GM23248 (cell line): ENCODE results near the gene KRTAP22-2. TPM values are rescaled to one million over a fixed set of nuclear protein-coding genes. Genes with fewer than 3 reads are reported as not detected.

ENCODE experiments used
- DNase-seq: peaks from one replicate; pipeline ENCODE4 v3.0.0-alpha.2; 2015
- H2AFZ ChIP-seq: fragments of 200-600 bp; sonication (generic); 2 replicates; pipeline ENCODE4 v1.6.1; 2016; ENCODE audit warnings: antibody characterized with exemption
- H3F3A ChIP-seq: fragments of 200-600 bp; sonication (generic); 2 replicates; pipeline ENCODE4 v1.6.1; 2016; ENCODE audit warnings: mild to moderate bottlenecking, antibody characterized with exemption, mixed run types; ENCODE audit not compliant: insufficient read depth
- H3K27ac ChIP-seq: fragments of 200-600 bp; sonication (generic); 2 replicates; pipeline ENCODE4 v1.5.1; 2016; ENCODE audit warnings: mild to moderate bottlenecking
- H3K27me3 ChIP-seq: fragments of 200-600 bp; sonication (generic); replicated peaks from 2 replicates; pipeline ENCODE4 v1.6.1; 2016; ENCODE audit warnings: mild to moderate bottlenecking; ENCODE audit not compliant: insufficient read depth
- H3K36me3 ChIP-seq: fragments of 200-600 bp; sonication (generic); 2 replicates; pipeline ENCODE4 v1.6.1; 2016; ENCODE audit warnings: low read depth, mild to moderate bottlenecking
- H3K4me1 ChIP-seq: fragments of 200-600 bp; sonication (generic); 2 replicates; pipeline ENCODE4 v1.6.1; 2016; ENCODE audit warnings: mild to moderate bottlenecking; ENCODE audit not compliant: insufficient read depth
- H3K4me2 ChIP-seq: fragments of 200-600 bp; sonication (generic); one replicate; pipeline ENCODE4 v1.6.1; 2016; ENCODE audit warnings: mild to moderate bottlenecking; ENCODE audit not compliant: unreplicated experiment
- H3K4me3 ChIP-seq: fragments of 200-600 bp; sonication (generic); 2 replicates; pipeline ENCODE4 v1.5.1; 2016; ENCODE audit warnings: mild to moderate bottlenecking
- H3K79me2 ChIP-seq: fragments of 200-600 bp; sonication (generic); 2 replicates; pipeline ENCODE4 v1.6.1; 2016; ENCODE audit warnings: mild to moderate bottlenecking; ENCODE audit not compliant: insufficient read depth
- H3K9ac ChIP-seq: fragments of 200-600 bp; sonication (generic); 2 replicates; pipeline ENCODE4 v1.6.1; 2016; ENCODE audit warnings: mild to moderate bottlenecking
- H3K9me2 ChIP-seq: fragments of 200-600 bp; sonication (generic); 2 replicates; pipeline ENCODE4 v1.6.1; 2016; ENCODE audit warnings: mixed run types, mild to moderate bottlenecking, moderate library complexity; ENCODE audit not compliant: insufficient read depth
- H3K9me3 ChIP-seq: fragments of 200-600 bp; sonication (generic); one replicate; pipeline ENCODE4 v1.6.1; 2017; ENCODE audit warnings: low read depth
- H4K20me1 ChIP-seq: fragments of 200-600 bp; sonication (generic); 2 replicates; pipeline ENCODE4 v1.6.0; 2016; ENCODE audit not compliant: insufficient read depth
- EZH2 ChIP-seq: fragments of 200-600 bp; sonication (generic); IDR thresholded peaks from 2 replicates; pipeline ENCODE4 v1.6.1; 2018; ENCODE audit warnings: antibody characterized with exemption, mild to moderate bottlenecking; ENCODE audit not compliant: insufficient read depth, poor library complexity, severe bottlenecking
- EZH2phosphoT487 ChIP-seq: fragments of 200-600 bp; sonication (generic); IDR thresholded peaks from 2 replicates; pipeline ENCODE4 v1.6.1; 2018; ENCODE audit warnings: antibody characterized with exemption, moderate library complexity, mild to moderate bottlenecking, low read depth; ENCODE audit not compliant: insufficient read depth
- WGBS, 2 experiments: methylation state at CpG; one replicate each; pipeline ENCODE4 v1.1.6; 2015 to 2017; ENCODE audit warnings: low lambda C conversion rate in 2 of 2, low coverage in 1 of 2; ENCODE audit errors: missing lambda C conversion rate in 2 of 2; 5-methylcytosine and 5-hydroxymethylcytosine counted together
- in situ Hi-C: fragments of 300-500 bp; cut with MboI; formaldehyde crosslinking; loops from 2 replicates; pipeline ENCODE4 v1.15.0; 2020
- polyA plus RNA-seq: library from polyadenylated mRNA; unstranded; fragments of >200 nt; fragmentation: Nextera tagmentation; extraction: Ambion mirVana; gene quantifications from 2 replicates; pipeline ENCODE4 v1.2.1, GENCODE V29; 2016
- total RNA-seq: library from RNA; depleted of rRNA; stranded (reverse); fragments of >200 nt; shearing (Covaris generic); gene quantifications from 2 replicates; pipeline ENCODE4 v1.2.3, GENCODE V29; 2014

The KRTAP22-2 gene
- total and polyA plus RNA-seq, 2 experiments from 2014 or later: not detected

- in situ Hi-C loops: no loop called here
- Histone ChIP-seq H3K27ac (no peak overlapping the region), H3F3A (no peaks in the 10 kb centered on the region), H4K20me1 (no peaks in the 10 kb centered on the region), H3K9me2 (no peaks in the 10 kb centered on the region), H3K4me2 (no peak overlapping the region), H3K36me3 (no peaks in the 10 kb centered on the region), H3K9me3 (no peaks in the 10 kb centered on the region), H3K27me3 (no peaks in the 10 kb centered on the region), H3K4me1 (no peaks in the 10 kb centered on the region), H3K79me2 (no peaks in the 10 kb centered on the region), H3K9ac (no peak overlapping the region), H3K4me3 (no peak overlapping the region), H2AFZ (no peak overlapping the region)
- DNase-seq: no peak
- WGBS, 2 experiments: 3% methylated on average over 1 of the region's 1 CpG
- TF ChIP-seq EZH2phosphoT487 (no peak), EZH2 (no peak)
Observed at GRCh38 chr21:30579346-30579745, 10.9 kb downstream of the KRTAP22-2 start.

- no peak overlapping the region for H3K9ac ChIP-seq
Observed at GRCh38 chr21:30577766-30578165, 12.4 kb downstream of the KRTAP22-2 start.

GRCh38 chr21:30567617-30568016 lies 22.6 kb downstream of the KRTAP22-2 start:
- H4K20me1 ChIP-seq: no peaks in the 10 kb centered on the region
- in situ Hi-C loops: no loop called here

More at GRCh38 chr21:30577766-30578165, 12.4 kb downstream of the KRTAP22-2 start:
- in situ Hi-C loops: no loop called here
- Histone ChIP-seq H3K27ac (no peak overlapping the region), H3K4me3 (no peak overlapping the region), H3K79me2 (no peaks in the 10 kb centered on the region), H3K9me2 (no peaks in the 10 kb centered on the region), H4K20me1 (no peaks in the 10 kb centered on the region), H3K9me3 (no peaks in the 10 kb centered on the region), H2AFZ (no peak overlapping the region), H3K27me3 (no peaks in the 10 kb centered on the region), H3K4me1 (no peaks in the 10 kb centered on the region), H3K4me2 (no peak overlapping the region), H3K36me3 (no peaks in the 10 kb centered on the region), H3F3A (no peaks in the 10 kb centered on the region)
- TF ChIP-seq EZH2 (no peak), EZH2phosphoT487 (no peak)
- no peak for DNase-seq

GRCh38 chr21:30563630-30564029 lies 26.6 kb downstream of the KRTAP22-2 start:
- H3K4me1 ChIP-seq: no peaks in the 10 kb centered on the region
- no peaks in the 10 kb centered on the region for H3K36me3 ChIP-seq
- H3K4me3 ChIP-seq: no peak overlapping the region
- no peaks in the 10 kb centered on the region for H3K9me3 ChIP-seq
- no peak for DNase-seq
- no peaks in the 10 kb centered on the region for H3K9me2 ChIP-seq
- no peaks in the 10 kb centered on the region for H3F3A ChIP-seq
- no peak overlapping the region for H2AFZ ChIP-seq
- WGBS, 2 experiments: 27 to 38% methylated on average over 2 of the region's 2 CpGs
- H4K20me1 ChIP-seq: no peaks in the 10 kb centered on the region
- no peak overlapping the region for H3K9ac ChIP-seq
- H3K4me2 ChIP-seq: no peak overlapping the region
- in situ Hi-C loops: no loop called here
- no peaks in the 10 kb centered on the region for H3K79me2 ChIP-seq
- no peak for TF ChIP-seq EZH2
- no peak for TF ChIP-seq EZH2phosphoT487
- H3K27ac ChIP-seq: no peak overlapping the region
- no peaks in the 10 kb centered on the region for H3K27me3 ChIP-seq

More at GRCh38 chr21:30567617-30568016, 22.6 kb downstream of the KRTAP22-2 start:
- no peaks in the 10 kb centered on the region for H3K79me2 ChIP-seq
- no peak overlapping the region for H3K4me2 ChIP-seq
- DNase-seq: no peak
- no peak overlapping the region for H3K4me3 ChIP-seq
- no peaks in the 10 kb centered on the region for H3F3A ChIP-seq
- no peaks in the 10 kb centered on the region for H3K4me1 ChIP-seq
- H3K9me2 ChIP-seq: no peaks in the 10 kb centered on the region
- no peak overlapping the region for H2AFZ ChIP-seq
- TF ChIP-seq EZH2phosphoT487 (no peak), EZH2 (no peak)
- no peaks in the 10 kb centered on the region for H3K9me3 ChIP-seq
- no peaks in the 10 kb centered on the region for H3K36me3 ChIP-seq
- no peak overlapping the region for H3K27ac ChIP-seq
- no peaks in the 10 kb centered on the region for H3K27me3 ChIP-seq
- H3K9ac ChIP-seq: no peak overlapping the region

- Histone ChIP-seq H3K27me3 (no peaks in the 10 kb centered on the region), H3K4me3 (no peak overlapping the region), H3K4me1 (no peaks in the 10 kb centered on the region), H3K4me2 (no peak overlapping the region), H3K9me2 (no peaks in the 10 kb centered on the region), H3K9ac (no peak overlapping the region), H4K20me1 (no peaks in the 10 kb centered on the region), H3F3A (no peaks in the 10 kb centered on the region), H3K9me3 (no peaks in the 10 kb centered on the region), H3K27ac (no peak overlapping the region), H3K79me2 (no peaks in the 10 kb centered on the region), H3K36me3 (no peaks in the 10 kb centered on the region), H2AFZ (no peak overlapping the region)
- DNase-seq: no peak
- 20 to 23% methylated on average over 6 of the region's 6 CpGs for WGBS, 2 experiments
- TF ChIP-seq EZH2 (no peak), EZH2phosphoT487 (no peak)
- in situ Hi-C loops: no loop called here
Observed at GRCh38 chr21:30563072-30563471, 27.1 kb downstream of the KRTAP22-2 start.
